ENCODE results near the gene TRIM63.

TRIM63 gene

GRCh38 chr1:26057189-26057588 is 10.2 kb downstream of the TRIM63 start:
- no peak for TF ChIP-seq POLR2A (IDR thresholded peaks at IDR 0.05; ENCODE audit: low read depth, low read length)
- DNase-seq (ENCODE audit: insufficient read length, low spot score) (no peak), FAIRE-seq (no peak)

- TF ChIP-seq POLR2A (IDR thresholded peaks at IDR 0.05; ENCODE audit: low read depth, low read length), result no peak
- DNase-seq (ENCODE audit: insufficient read length, low spot score) (no peak), FAIRE-seq (no peak)
These were observed 12.4 kb downstream of the TRIM63 start for GRCh38 chr1:26055041-26055440.

DNA sequence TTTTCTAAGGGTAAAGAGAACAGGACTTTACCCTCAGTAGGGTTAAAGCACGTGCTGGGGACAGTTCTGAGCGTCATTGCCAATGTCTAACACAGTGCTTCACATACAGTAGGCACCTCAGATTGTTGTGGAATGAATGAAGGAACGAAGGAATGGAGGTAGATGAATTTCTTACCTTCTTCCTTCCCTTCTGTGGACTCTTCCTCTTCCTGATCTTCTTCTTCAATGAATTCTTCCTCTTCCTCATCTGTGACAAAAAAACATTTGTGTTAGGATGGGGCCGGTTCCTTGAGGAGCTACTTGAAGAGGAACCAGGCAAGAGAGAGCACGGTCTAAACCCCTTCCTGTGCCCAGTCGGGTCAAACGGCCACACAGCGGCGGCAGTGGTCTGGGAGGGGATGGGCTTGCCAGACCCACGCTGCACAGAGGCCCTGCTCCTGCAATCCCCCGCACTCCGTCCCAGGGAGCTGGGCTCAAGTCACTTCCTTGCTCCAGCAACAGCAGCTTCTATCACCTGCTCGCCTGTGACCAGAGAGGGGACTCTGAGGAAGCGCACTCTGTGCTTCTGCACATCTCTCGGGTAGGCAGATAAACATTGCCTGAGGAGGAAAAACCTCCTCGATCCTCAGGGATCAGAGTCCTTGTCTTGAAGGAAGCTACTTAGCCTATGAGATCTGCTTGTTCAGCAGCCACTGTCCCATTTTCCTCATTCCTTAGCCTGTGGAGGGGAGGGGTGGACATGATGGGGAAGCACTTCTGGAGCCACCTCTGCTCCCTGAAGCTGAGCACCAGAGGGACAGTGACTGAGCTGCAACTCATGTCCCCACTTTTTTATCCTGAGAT is 13.5 kb downstream of the TRIM63 start:
- no peak for FAIRE-seq
- DNase-seq (ENCODE audit: insufficient read length, low spot score), result no peak
- TF ChIP-seq POLR2A (IDR thresholded peaks at IDR 0.05; ENCODE audit: low read depth, low read length), result no peak

GRCh38 chr1:26050248-26050640 is 17.2 kb downstream of the TRIM63 start:
- no peak for DNase-seq (ENCODE audit: insufficient read length, low spot score)
- no peak for FAIRE-seq
- no peak for TF ChIP-seq POLR2A (IDR thresholded peaks at IDR 0.05; ENCODE audit: low read depth, low read length)

DNA sequence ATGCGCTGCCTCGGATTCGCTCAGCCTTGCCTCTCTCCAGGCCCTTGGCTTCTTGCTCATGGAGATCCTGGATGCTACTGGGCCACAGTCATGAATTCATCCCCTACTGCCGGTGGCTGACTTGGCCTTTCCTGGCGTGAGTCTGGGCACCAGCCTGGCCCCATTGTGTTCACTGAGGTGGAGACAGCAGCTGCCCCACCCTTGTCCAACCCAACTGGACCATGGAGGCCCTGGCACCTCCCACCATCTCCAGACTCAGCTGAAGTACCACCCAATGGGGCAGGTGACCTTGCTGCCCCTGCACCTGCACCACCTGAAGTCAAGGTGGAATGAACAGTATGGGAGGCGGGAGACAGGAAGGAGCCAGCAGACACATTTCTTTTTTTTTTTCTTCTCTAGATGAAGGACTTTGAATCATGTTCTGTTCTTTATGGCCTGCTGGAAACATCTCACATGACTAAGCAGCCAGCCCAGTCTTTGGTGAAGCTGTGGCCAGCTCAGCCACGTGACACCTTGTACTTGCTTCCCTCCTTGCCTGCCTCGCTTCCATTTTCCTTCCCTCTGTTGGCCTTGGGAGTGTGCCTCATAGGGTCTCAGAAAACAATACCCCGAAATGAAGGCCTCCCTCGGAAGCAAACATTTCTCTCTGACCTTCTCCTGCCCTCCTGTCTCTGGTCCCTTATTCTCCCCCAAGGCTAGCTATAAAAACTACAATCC is 17.7 kb downstream of the TRIM63 start:
- FAIRE-seq (no peak), DNase-seq (ENCODE audit: insufficient read length, low spot score) (no peak)
- TF ChIP-seq POLR2A (IDR thresholded peaks at IDR 0.05; ENCODE audit: low read depth, low read length), result no peak

DNA sequence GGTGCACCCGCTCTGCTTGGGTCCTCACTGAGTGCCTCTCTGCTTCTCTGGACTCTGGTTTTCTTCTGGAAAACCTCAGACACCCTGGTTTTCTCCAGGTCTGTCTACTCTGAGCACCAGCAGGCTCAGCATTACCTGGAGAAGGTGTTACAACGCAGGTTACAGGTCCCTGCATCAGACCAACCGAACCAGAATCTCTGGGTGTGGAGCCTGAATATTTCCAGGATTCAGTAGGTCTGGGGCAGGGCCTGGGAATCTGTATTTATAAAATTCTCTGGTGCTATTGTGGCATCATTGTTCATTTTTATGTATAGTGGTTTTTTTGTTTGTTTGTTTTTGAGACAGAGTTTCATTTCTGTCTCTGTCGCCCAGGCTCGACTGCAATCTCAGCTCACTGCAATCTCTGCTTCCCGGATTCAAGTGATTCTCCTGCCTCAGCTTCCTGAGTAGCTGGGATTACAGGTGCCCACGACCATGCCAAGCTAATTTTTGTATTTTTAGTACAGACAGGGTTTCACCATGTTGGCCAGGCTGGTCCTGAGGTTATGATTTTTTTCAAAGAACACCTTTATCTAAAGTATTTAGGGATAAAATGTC is 20.1 kb downstream of the TRIM63 start:
- DNase-seq (ENCODE audit: insufficient read length, low spot score), result no peak
- no peak for FAIRE-seq
- no peak for TF ChIP-seq POLR2A (IDR thresholded peaks at IDR 0.05; ENCODE audit: low read depth, low read length)

- DNase-seq (ENCODE audit: insufficient read length, low spot score), result no peak
- TF ChIP-seq POLR2A (IDR thresholded peaks at IDR 0.05; ENCODE audit: low read depth, low read length), result no peak
- FAIRE-seq, result no peak
These were observed 21.0 kb downstream of the TRIM63 start for GRCh38 chr1:26046246-26047095.

DNA sequence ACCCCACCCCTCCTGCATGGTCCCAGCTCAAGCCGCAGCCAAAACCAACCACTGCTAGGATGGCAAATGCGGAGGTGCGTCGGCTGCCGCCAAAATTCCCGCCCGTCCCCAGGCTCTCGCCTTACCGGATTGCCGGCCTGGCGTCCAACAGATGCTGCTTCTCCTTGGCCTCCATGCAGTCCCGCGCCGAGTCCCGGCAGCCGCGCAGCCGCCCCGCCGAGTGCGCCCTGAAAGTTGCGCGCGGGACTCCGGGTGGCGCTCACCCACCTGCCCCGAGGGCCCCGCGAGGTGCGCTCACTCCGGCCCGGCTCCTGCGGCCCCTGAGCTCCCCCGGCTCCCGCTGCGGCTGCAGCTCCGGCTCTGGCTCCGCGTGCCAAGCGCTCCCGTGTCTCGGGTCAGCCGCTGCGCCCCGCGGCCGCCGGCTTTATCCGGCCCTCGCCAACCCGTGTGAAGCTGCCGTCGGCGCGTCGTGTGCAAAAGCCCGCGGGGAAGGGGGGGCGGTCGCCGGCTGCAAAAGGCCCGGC is 21.6 kb downstream of the TRIM63 start, which contains the start of gene SLC30A2:
TSS of gene SLC30A2 (minus strand) at position 397 of the 524 bp plus-strand sequence. CDS start at position 175, 222 bp downstream.
- FAIRE-seq, result no peak
- no peak for DNase-seq (ENCODE audit: insufficient read length, low spot score)
- no peak for TF ChIP-seq POLR2A (IDR thresholded peaks at IDR 0.05; ENCODE audit: low read depth, low read length)

DNA sequence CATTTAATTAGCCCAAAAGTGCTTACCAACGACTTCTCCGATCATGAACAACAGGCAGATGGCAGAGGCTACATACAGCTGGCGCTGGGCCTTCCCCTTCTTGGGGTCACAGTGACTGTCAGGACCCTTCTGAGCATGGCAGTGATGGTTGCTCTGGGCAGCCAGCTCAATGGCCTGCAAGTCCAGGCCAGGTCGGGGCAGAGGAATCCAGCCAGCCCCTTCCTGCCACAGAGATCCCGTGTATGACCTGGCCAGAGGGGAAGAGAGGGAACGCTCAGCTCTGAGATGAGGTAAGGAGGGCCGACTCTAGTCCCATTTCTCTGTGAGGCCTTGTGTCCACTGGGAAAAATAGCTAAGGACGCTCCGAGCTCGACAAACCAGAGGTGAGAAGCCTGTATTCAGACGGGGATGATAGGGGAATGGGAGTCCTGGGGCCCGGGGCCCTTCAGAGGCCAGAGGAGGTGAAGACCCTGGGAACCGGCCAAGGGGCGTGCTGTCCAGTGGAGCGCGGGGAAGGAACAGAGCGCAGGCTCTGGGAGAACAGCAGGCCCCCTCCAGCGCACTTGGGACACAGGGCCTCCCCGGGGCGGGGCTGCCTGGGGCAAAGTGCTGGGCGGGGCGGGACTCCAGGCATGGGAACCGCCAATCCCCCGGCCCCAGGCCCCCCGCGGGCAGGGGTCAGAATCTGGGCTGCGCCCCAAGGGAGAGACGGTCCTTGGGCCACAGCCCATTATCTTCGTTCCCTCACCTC is 22.3 kb downstream of the TRIM63 start:
- no peak for FAIRE-seq
- no peak for DNase-seq (ENCODE audit: insufficient read length, low spot score)
- no peak for TF ChIP-seq POLR2A (IDR thresholded peaks at IDR 0.05; ENCODE audit: low read depth, low read length)

GRCh38 chr1:26044414-26044813 is 23.0 kb downstream of the TRIM63 start:
- no peak for TF ChIP-seq POLR2A (IDR thresholded peaks at IDR 0.05; ENCODE audit: low read depth, low read length)
- FAIRE-seq (no peak), DNase-seq (ENCODE audit: insufficient read length, low spot score) (no peak)

DNA sequence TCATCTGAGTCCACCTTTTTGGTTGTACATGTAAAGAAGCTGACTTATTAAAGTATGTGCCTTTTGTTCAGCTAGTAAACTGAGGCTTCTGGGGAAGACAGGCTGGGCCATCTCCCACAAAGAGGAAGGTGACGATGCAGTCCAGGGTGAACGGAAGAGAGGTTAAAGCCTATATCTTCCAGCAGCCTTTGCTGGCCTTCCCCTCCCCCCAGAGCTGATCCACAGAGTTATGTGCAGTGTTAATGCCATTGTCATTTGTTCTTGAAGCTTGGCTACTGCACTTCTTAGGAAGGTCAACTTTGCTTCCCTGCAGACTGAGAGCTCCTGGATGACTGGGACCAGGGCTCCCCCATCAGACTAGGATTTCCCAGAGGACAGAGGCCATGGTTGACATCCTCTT is 23.7 kb downstream of the TRIM63 start:
- no peak for DNase-seq (ENCODE audit: insufficient read length, low spot score)
- FAIRE-seq, result no peak

GRCh38 chr1:26041978-26042377 is 25.5 kb downstream of the TRIM63 start:
- FAIRE-seq, result no peak
- no peak for DNase-seq (ENCODE audit: insufficient read length, low spot score)
- TF ChIP-seq POLR2A (IDR thresholded peaks at IDR 0.05; ENCODE audit: low read depth, low read length), result no peak

More for the DNA sequence above, 23.7 kb downstream of the TRIM63 start:
- no peak for TF ChIP-seq POLR2A (IDR thresholded peaks at IDR 0.05; ENCODE audit: low read depth, low read length)

GRCh38 chr1:26041401-26041800 is 26.0 kb downstream of the TRIM63 start:
- TF ChIP-seq POLR2A (IDR thresholded peaks at IDR 0.05; ENCODE audit: low read depth, low read length), result no peak
- DNase-seq (ENCODE audit: insufficient read length, low spot score) (no peak), FAIRE-seq (no peak)
